ENCODE data around the gene FERMT3.
A peak's percentile ranks its signal among the peaks of the same experiment; 100 is the strongest.

The FERMT3 gene

DNA sequence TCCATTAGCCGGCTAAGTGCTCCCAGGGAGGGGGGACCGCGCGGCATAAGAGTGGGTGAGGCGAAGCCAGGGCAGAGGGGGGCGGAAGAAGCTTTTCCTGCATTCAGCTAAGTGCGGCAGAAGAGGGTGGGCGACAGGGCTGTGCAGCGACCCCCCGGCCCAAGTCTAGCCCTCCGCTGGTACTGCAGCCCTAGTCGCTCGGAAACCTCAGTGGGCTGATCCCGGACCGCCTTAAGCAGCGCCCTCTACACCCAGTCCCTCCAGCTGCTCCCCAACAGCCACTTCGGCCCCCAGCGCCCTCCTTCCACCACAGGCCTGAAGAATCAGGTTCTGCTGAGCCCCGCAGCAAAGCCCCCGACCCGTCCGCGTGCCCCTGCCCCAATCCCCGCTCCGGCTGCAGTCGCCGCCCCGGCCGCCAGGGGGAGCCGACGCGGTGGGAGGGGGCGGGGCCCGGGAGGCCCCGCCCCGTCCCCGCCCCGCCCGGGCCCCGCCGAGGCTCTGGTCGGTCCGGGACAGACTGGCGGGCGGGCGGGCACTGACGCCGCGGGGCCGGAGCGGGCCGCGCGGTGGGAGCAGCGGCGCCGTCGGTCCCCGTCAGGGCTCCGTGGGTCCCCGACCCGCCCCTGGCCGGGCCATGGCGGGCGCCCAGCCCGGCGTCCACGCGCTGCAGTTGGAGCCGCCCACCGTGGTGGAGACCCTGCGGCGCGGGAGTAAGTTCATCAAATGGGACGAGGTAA is 44.7 kb downstream of the FERMT3 start, which contains the start of gene PLCB3:
TSS of gene PLCB3 (plus strand) at position 515 of the 737 bp plus-strand sequence. CDS start at position 635, 120 bp downstream.
- peak; percentile 42 for DNase-seq

DNA sequence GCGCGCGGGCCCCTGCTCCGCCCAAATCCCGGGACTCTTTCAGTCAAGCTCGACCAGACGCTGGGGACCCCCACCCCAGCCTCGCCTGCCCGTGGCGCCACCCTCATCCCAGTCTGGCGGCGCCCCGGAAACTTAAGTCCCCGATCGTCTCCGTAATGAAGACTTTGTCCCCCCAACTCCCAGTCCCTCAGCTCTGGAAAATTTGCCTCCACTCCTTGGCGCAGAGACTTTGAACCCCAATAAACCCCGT is 45.2 kb downstream of the FERMT3 start:
- no peak for DNase-seq

DNA sequence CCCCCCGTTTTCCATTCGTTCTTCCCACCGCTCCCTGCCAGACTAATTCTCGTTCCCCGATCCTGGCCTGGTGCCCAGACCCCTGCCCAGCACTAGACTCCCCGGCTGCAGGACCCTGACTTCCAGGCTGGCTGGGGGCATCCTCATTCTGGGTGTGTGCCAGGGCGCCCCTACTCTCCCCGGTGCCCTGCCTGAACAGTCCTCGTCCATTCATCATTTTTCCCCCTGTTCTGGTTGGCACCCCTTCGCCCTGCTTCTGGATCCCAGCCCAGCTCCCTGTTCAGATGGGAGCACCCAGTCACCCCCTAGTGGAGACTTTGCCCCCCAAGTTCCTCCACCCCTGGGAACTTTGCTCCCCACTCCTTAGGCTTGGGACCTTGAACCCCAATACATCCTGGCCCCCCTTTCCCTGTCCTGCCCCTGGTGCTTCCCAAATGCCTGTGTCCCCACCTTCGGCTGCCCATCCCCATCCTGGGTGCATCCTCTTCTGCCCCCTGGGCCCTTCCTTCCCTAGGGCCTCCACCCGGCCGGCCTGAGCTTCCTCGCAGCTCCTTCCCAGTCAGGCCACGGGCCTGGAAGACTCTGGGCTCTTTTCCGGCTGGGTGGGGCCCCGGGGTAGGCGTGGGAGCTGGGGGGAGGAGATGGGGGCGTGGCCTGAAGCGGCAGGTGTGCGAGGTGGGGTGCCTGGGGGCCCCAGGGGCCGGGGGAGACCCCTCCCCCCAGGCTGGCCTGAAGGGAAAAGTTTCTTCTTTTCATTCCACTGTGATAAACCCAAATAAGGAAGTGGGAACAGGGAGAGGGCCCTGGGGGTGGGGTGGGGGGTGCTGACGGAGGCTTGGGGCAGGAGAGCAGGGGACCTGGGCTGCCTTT is 45.7 kb downstream of the FERMT3 start:
- peak; percentile 5 for DNase-seq

DNA sequence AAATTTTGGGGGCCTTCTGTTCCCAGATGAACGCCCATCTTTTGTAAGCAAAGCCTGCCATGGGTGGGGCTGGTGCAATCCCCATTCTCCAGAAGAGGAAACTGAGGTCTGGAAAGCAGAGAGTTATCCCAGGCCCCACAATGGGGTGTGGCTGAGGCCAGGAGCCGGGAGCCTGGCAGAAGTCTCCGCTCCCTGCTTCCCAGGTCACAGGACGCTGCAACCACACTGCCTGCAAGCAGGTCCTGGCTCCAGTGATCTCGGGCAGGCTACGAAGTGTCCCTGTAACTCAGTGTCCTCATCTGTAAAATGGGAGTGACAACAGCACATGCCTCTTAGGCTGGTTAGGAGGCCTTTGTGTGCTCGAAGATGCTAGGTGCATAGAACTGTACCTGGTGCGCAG is 46.5 kb downstream of the FERMT3 start:
- DNase-seq = no peak

DNA sequence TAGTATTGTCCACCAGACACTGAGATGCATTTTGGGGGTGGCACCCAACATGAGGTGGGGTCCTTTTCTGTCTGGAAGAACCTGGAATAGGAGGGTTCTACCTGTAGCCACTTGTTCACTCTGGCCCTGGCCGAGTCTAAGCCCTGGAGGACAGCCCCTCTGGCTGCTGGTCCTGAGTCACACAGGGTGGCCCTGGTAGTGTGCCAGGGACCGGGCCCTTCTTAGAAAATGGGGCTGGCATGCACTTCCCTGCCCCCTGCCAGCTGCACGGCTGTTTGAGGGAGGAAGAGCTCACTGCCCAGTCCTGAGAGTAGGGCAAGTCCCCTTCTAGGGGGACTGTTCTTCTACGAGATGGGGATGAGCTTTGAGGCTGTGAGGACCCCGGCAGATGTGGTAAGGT is 47.0 kb downstream of the FERMT3 start:
- no peak for DNase-seq

DNA sequence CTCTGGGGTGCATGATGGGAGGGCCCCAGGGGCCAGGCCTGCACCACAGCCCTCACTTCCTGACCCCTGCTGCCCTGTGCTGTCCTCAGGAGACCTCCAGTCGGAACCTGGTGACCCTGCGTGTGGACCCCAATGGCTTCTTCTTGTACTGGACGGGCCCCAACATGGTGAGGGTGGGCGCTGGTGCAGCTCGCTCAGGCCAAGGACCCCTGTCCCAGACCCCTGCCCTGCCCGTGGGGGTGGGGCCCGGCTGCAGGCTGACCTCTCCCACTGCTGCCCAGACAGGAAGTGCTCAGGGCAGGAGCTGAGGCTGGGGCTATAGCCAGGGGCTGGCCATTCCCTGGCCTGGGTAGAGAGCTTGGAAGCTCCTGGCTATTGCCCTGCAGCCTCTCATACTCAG is 47.8 kb downstream of the FERMT3 start:
- no peak for DNase-seq

DNA sequence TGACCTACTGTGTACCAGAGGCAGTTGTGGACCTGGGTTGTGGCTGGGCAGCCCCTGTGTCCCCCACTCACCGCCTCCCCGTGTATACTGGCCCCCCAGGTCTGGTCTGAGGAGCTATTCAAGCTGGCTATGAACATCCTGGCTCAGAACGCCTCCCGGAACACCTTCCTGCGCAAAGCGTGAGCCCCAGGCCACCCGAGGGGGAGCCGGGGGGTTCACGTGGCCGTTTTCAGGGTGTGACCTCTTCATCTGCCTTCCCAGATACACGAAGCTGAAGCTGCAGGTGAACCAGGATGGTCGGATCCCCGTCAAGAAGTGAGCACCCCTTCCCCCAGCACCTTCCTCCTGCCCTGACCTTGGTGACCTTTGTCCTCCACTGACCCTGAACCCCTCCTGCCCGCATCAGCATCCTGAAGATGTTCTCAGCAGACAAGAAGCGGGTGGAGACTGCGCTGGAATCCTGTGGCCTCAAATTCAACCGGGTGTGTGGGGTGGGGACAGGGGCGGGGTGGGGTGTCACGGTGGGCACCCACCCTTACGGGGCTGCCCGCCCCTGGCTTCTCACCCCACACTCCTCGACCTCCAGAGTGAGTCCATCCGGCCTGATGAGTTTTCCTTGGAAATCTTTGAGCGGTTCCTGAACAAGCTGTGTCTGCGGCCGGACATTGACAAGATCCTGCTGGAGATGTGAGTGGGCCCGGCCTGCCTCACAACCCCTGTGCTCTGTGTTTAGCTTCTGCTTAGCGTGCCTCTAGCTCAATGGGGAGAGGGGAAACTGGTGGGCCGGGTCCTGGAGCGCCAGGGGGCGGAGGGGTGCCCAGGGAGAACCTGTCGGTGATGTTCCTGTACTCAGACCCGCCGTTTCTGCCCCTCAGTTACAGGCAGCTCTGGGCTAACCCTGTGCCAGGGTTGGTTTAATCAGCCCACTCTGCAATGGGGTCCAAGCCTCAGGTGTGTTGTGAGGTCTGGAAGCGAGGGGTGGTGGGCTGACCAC is 48.9 kb downstream of the FERMT3 start:
- DNase-seq = no peak

DNA sequence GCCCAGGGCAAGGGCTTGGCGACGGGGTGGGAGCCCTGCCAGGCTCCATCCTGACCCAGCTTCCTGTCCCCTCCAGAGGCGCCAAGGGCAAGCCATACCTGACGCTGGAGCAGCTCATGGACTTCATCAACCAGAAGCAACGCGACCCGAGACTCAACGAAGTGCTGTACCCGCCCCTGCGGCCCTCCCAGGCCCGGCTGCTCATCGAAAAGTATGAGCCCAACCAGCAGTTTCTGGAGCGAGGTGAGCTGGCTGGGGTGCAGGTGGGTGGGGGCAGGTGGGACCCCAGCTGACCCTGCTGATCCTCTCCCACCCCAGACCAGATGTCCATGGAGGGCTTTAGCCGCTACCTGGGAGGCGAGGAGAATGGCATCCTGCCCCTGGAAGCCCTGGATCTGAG is 49.8 kb downstream of the FERMT3 start:
- DNase-seq = no peak

DNA sequence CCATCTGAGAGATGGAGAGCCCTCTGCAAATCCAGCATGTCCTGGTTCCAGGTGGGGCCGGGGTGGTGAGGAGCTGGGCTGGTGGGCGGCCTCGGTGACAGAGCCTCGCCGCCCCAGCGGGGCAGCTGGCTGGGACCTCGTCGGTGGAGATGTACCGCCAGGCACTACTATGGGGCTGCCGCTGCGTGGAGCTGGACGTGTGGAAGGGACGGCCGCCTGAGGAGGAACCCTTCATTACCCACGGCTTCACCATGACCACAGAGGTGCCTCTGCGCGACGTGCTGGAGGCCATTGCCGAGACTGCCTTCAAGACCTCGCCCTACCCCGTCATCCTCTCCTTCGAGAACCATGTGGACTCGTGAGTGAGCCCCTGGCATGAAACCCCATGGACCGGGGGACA is 51.8 kb downstream of the FERMT3 start:
- no peak for DNase-seq

DNA sequence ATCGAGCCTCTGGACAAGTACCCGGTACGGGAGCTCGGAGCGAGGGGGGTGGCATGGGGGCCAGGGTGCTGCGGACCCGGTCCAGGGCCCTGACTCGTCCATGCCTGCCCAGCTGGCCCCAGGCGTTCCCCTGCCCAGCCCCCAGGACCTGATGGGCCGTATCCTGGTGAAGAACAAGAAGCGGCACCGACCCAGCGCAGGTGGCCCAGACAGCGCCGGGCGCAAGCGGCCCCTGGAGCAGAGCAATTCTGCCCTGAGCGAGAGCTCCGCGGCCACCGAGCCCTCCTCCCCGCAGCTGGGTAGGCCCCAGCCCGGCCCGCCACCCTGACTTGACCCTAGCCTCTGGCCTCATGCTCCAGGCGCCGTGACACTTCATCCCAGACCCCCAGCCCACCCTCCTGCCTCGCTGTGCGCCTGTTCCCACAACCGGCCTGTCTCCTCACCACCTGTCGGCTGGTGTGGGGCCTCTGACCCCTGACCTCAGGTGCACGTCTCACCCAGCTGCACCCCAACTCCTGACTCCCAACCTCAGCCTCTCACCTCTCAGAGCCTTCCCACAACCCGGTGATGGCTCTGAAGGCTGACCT is 52.5 kb downstream of the FERMT3 start:
- no peak for DNase-seq

DNA sequence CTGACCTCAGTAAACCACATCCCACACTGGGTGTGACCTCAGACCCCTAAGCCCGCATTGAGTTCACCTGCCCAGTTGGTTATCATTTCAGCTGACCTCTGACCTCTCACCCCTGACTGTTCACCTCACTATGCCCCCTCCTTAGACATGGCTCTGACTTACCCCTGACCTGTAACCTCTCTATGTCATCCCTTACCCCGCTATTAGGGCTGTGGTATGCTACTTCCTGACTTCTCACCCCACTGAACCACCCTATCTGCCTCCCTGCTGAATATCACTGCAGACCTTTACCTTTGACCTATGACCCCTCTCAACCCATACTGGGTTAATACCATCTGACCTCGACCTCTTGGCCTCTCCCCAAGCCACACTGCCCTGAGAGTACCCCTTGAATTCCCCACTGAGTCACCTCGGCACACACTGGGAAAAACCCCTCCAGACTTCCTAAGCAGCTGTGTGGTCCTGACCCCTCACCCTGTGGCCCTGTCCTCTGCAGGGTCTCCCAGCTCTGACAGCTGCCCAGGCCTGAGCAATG is 53.1 kb downstream of the FERMT3 start:
- no peak for DNase-seq

DNA sequence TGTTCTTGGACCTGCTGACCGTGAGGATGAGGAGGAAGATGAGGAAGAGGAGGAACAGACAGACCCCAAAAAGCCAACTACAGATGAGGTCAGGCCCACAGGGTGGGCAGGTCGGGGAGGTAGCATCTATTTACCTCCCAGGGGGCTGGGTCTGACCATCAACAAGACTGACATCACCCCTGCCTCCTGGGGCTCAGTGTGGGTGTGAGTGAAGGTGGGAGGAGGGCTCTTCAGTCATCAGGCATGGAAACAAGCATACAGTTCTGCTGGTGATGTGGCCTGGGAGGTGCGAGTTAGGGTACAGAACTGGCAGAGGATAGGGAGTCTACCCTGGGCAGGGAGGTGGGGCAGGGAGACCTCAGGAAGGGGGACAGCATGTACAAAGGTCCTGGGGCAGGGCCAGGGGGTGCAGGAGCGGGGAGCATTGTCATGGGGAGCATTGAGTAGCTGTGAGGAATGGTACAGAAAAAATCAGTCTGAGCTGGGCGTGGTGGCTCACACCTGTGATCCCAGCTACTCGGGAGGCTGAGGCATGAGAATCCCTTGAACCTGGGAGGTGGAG is 53.7 kb downstream of the FERMT3 start:
- DNase-seq = no peak

DNA sequence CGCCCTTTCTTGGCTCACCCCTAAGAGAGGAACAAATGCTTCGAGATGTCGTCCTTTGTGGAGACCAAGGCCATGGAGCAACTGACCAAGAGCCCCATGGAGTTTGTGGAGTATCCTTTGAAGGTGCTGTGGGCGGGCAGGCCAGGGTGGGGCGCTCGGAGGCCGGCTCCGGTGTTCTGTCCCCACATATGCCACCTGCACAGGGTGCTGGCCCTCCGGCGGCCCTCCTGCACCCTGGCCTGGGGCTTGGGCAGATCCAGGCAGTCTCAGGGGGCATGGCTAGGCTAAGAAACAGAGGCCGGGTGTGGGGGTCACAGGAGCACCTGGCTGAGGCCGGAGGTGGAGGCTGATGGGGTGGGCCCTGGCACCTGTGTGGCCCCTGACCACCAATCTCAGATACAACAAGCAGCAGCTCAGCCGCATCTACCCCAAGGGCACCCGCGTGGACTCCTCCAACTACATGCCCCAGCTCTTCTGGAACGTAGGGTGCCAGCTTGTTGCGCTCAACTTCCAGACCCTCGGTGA is 55.1 kb downstream of the FERMT3 start:
- no peak for DNase-seq

DNA sequence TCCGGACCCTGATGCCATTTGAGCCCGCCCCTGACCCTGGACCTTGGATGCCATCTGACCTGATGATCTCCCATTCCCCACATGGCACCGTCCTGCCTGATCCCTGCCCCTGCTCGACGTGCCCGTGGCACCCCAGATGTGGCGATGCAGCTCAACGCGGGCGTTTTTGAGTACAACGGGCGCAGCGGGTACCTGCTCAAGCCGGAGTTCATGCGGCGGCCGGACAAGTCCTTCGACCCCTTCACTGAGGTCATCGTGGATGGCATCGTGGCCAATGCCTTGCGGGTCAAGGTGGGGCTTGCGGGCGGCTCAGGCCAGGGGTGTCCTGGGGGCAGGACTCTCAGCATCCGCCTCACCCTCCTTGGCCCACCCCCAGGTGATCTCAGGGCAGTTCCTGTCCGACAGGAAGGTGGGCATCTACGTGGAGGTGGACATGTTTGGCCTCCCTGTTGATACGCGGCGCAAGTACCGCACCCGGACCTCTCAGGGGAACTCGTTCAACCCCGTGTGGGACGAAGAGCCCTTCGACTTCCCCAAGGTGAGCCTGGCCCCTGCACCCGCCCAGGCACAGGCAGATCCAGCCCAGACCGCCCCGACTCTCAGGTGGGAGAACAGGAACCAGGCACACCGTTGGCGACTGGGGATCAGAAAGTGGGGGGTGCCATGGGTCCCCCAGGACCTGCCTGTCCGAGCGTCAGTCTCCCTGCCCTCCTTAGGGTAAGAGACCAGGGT is 55.9 kb downstream of the FERMT3 start:
- no peak for DNase-seq

DNA sequence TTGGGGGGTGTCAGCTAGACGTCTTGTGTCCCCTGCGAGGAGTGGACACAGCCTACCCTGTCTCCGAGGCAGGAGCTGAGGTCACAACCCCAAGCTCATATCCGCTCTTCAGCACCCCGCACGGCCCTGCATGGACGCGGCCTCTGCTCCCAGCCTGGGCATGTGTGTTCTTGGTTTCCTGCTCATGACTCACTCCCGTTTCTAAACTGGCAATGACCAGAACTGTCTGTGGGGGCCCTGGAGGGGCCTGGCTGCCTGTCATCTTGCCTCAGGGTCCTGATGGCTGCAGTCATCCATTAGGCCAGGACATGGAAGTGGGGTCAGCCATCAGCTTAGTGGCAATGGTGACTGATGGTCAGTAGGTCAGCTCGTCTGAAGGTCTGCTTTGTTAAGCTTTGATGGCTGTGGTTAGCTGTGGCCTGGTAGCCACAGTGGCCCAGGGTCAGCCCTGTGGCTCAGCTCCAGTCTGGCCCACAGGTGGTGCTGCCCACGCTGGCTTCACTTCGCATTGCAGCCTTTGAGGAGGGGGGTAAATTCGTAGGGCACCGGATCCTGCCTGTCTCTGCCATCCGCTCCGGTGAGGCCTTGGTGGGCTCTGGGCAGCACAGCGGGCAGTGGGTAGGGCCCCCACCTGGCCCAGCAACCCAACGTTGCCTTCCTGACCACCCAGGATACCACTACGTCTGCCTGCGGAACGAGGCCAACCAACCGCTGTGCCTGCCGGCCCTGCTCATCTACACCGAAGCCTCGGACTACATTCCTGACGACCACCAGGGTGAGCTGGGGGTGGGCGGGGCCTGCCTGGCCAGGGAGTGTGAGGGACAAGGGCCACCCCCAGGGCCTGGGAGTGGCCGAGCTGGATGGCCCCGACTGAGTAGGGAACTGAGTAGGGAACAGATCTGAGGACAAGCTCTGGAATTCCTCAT is 56.8 kb downstream of the FERMT3 start:
- no peak for DNase-seq

DNA sequence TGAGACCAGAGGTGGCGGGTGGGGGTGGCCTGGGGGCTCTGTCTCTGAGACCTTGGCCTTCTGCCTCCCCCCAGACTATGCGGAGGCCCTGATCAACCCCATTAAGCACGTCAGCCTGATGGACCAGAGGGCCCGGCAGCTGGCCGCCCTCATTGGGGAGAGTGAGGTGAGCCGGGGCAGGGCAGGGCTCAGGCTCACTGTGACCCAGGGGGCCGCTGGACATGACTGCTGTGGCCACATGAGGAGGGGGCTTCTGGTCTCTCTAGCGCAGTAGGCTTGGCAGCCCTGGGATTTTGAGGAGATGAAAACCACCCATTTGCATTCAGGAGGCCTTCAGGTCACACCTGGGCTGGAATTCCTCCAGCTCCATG is 57.4 kb downstream of the FERMT3 start:
- no peak for DNase-seq

DNA sequence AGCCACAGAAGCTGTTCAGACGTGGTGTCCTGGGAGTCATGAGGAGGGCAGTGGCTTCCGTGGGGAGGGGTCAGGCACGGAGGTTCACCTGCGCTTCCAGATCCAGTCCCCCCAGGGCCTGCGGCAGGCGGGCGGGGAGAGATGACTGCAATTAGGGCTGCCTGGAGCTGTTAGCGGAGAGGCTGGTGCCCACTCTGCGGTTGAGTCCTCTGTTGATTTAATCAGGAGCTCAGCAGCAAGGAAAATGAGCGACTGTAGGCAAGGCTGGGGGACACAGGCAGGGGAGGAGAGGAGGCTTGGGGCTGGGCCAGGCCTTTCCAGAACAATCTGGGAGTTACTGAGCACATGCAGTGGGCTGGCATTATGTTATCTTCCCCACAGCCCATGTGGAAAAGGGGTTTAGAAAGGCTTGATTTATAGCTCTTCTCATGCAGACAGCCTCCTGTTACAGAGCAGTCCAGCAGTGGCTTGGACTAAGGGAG is 57.9 kb downstream of the FERMT3 start:
- DNase-seq = no peak

DNA sequence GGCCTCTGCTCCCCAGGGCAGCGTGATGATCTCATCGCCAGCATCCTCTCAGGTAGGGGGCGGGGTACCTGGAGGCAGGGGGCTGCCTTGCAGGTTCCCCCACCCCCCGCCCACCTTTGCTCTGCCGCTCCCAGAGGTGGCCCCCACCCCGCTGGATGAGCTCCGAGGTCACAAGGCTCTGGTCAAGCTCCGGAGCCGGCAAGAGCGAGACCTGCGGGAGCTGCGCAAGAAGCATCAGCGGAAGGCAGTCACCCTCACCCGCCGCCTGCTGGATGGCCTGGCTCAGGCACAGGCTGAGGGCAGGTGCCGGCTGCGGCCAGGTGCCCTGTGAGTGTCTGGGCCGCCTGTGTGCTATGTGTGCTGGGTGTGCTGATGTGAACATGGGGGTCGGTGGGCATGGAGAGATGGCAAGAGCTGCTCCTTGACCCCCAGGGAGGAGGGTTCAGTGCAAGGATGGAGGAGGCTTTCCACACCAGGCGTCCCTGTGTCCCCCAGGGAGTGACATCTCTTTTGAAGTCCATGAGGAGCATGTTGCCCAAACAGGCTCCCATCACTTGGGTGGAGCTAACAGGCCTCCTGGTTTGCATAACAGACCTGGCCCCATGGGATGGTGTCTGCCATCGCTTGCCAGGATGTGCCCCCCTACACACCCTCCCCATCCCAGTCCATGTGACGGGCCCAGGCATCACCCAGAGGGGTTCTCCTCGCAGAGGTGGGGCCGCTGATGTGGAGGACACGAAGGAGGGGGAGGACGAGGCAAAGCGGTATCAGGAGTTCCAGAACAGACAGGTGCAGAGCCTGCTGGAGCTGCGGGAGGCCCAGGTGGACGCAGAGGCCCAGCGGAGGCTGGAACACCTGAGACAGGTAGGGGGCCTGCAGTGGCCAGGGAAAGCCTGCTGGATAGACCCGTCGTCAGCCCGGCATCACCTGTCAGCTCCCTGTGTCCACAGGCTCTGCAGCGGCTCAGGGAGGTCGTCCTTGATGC is 58.9 kb downstream of the FERMT3 start:
- no peak for DNase-seq

DNA sequence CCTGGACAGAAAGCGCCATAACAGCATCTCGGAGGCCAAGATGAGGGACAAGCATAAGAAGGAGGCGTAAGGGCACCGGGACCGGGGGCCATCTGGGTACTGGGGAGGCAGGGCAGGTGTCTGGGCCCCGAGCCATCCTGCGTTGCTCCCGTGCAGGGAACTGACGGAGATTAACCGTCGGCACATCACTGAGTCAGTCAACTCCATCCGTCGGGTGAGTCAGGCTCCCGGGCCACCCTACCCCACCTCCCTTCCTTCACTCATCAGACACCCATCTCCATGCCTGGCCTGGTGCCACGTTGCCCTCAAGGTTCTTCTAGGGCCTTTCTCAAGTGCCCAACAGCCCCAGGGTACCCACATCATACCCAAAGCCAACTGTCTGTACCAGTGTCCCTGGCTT is 59.8 kb downstream of the FERMT3 start:
- no peak for DNase-seq

Measured in NCI-H1105 treated with DMSO at 0.1 percent for 48 hours (cell line).